GM18498 (cell line): ENCODE data around the gene MDM1.

Experiments
- ATAC-seq: cut with Tn5 transposase; IDR thresholded peaks from one replicate; pipeline ENCODE4 v1.9.1; 2021; ENCODE audit warnings: mild to moderate bottlenecking, moderate library complexity; ENCODE audit not compliant: unreplicated experiment

Gene MDM1, protein sequence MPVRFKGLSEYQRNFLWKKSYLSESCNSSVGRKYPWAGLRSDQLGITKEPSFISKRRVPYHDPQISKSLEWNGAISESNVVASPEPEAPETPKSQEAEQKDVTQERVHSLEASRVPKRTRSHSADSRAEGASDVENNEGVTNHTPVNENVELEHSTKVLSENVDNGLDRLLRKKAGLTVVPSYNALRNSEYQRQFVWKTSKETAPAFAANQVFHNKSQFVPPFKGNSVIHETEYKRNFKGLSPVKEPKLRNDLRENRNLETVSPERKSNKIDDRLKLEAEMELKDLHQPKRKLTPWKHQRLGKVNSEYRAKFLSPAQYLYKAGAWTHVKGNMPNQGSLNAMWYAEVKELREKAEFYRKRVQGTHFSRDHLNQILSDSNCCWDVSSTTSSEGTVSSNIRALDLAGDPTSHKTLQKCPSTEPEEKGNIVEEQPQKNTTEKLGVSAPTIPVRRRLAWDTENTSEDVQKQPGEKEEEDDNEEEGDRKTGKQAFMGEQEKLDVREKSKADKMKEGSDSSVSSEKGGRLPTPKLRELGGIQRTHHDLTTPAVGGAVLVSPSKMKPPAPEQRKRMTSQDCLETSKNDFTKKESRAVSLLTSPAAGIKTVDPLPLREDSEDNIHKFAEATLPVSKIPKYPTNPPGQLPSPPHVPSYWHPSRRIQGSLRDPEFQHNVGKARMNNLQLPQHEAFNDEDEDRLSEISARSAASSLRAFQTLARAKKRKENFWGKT

GRCh38 chr12:68331869-68332727, at the start of gene MDM1:
Gene MDM1, minus strand, starts transcription at chr12:68332362. Its CDS starts 117 bp downstream, at chr12:68332245.
- ATAC-seq = peak; percentile 99

DNA sequence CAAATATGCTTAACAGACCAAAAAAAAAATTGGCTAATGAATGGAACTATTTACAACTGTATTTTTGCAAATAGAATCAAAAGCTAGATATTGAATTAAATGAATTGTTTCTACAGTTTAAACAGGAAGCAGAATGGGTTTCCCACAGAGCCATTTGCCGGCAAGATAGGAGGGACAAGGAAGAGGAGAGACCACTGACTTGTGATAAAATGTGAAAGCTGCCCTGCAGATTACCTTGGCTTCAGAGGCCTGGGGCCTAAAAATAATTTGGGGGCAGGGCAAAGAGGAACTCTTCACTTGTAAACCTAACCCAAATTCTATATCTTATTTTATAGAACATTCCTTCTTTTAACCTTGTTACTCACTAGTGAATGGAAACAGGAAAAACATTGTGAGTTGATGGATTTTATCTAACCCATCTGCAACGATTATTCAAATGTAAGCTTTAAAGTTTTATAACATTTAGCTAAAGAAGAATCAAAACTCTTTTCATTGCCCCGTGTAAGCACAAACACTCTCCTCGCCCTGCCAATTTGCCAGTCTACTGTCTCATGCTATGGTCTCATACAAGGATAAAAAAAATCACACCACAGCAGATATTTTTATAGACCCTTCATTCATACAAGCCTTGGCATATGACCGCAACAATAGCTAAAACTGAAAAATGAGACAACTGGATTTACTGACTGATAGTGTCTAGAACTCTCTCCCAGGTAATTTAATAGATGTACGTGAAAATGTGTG, 49.5 kb upstream of the MDM1 start:
- ATAC-seq = no peak

- no peak for ATAC-seq
These were observed 46.9 kb upstream of the MDM1 start for GRCh38 chr12:68378872-68379606.

- ATAC-seq = no peak
These were observed 45.7 kb upstream of the MDM1 start for GRCh38 chr12:68377881-68378280.

- no peak for ATAC-seq
These were observed 44.7 kb upstream of the MDM1 start for GRCh38 chr12:68376901-68377300.

GRCh38 chr12:68375756-68376695, 43.9 kb upstream of the MDM1 start:
- ATAC-seq = no peak

DNA sequence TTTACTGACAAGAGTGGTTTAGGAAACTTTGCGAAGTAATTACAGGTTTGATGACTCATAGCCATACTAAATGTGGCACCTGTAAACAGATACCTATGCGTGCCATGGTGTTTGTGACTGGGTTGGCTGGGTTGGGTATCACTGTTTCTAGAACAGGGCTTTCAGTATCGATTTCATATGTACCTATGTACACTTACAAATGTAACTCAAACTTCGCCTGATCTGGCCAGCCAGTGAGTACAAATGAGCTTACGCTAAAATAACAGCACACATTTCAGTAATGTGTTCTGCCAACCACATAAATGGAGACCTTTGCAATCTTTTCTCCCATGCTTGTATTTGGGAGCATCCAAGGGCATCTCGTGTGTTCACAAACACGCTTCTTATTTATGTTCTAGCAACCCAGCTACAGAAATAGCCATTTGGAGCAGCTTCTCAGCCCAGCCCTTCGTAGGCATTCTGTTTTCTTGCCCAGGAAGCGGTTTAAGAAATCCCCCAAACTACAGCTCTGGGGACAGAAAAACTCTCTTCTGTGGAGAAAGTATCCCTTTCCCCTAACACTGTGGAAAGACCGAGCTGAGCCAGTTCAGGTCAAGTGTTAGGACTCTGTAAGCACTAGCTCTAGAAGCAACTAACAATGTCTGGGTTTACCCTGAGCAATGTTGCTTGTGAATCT, 42.3 kb upstream of the MDM1 start:
- ATAC-seq = peak; percentile 96

DNA sequence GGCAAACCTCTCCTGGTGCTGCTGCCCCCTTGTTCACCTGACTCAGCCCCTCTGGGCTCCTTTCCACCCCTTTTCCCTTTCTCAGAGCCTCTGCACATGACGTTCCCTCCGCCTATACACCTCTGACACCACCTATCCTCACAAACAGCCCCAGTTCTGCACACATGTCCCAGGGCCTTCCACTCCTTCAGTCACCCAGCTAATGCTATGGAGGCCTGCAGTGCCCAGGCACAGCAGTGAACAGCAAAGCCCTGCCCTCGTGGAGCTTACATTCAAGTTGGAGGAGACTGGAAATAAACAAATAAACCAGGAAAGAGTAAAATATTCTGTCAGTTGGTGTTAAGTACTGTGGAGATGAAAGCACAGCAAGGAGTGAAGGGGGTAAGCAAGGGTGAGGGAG, 38.5 kb upstream of the MDM1 start:
- ATAC-seq = no peak

DNA sequence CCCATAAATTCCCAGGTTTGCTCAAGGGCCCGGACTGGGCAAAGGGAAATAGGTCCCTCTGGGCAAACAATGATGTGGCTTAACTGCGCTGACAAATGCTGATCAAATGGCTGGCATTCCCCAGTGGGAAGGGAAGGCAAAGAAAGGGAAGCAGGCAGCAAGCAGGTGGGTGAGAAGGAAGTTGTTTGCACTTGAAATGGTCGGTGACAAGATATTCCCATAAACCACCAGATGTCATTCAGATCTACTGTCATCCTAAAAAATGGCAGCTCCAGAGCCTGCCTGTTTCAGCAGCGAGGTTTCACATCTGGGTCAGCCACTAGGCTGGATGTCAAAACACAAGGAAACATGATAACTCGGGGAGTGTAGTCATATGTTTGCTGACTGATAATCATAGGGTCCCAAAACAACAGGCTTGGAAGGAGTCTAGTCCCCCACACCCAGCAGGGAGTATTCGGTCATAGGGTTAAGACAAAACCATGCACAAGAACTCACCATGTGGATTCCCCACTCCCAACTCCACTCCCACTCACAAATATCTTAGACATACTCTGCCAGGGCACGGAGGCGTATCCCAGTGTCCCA, 37.9 kb upstream of the MDM1 start:
- no peak for ATAC-seq

GRCh38 chr12:68368327-68368726, 36.2 kb upstream of the MDM1 start:
- ATAC-seq = no peak

DNA sequence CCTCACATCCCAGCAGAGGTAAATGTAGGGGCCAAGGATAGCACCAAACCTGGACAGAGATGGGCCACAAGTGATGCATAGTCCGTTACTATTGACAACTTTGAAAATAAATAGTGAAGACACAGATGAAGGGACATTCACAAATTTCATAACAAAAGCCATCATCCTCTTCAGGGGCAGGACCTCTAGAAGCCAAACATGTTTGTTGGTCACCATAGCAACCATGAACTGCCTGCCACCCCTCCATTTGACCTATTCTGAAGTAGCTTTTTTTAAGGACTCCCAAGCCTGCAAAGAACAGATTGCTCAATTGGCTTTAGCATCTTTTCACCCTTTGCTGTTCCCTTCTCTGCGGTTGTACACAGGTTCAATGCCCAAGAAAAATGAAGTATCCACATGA, 35.7 kb upstream of the MDM1 start:
- ATAC-seq = no peak

DNA sequence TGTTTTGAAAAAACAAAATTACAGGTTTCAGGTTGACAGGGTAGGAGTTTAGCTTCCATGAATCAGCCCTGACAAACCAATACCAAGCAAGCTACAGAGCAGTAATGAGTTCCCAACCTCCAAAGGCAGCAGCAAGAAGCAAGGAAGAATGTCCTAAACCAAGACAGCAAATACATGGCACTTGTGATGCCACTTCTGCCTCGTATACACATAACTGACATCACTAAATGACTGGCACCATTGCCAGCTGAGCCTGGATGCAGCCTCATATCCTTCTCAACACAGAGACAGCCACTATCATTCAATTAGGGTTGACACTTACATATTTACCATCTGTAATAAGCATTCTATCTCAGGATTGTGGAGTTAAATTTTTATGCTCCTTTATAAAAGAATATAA, 35.0 kb upstream of the MDM1 start:
- ATAC-seq = no peak

DNA sequence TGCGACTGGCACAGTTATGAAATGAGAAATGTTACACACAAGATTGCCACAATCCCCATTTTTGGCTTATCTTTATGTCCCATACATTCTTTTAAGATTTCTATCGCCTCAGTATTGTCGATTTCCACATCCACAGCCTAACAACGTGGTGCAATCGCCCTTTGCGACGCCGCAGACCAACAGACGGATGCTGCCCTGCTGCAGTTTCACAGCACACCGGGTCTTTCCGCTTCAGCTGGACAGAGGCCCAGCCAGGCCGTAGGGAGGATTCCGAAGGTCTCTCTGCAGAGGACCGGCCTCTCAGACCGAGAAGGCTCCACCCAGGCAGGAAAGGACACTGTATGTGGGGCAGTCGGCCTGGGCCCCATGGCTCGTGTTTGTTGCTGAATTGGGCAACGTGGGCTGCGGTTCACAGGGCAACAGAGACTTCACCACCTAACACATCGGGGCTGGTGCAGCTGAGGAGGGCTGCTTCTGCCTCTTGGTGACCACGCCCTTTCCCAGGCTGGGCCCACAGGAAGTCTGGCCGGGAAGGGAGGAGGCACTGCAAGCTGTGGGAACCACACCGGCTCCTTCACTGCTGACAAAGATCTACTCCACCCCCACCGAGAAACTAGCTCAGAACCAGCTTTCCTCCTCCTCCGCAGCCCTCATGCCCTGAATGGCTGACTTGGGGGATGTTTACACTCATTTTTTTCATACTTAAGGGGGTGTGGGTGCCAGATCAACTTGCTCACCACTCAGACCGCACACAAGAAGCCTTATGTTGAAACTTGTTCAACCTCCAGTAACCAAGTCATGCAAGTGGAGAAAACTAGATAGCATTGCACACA, 32.9 kb upstream of the MDM1 start:
- peak; percentile 86 for ATAC-seq

- no peak for ATAC-seq
These were observed 32.2 kb upstream of the MDM1 start for GRCh38 chr12:68364328-68364727.

GRCh38 chr12:68361953-68362352, 29.8 kb upstream of the MDM1 start:
- no peak for ATAC-seq

DNA sequence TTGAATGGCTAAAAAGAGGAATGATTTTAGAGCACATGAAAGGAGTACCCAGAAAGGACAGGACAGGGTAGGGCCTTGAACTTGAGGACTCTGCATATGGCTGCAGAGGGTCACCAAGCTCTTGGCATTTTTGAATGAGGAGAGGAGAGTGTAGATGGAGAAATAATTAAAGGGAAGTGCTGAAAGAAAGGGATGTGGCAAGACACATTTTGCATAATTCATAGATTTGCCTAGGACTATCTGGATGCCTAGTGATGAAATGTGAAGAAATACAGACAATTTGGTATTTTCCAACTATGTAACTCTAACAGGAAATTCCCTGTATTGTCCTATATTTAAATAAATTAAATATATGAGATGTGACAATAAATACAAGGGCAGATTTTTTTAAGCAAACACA, 27.5 kb upstream of the MDM1 start:
- peak; percentile 12 for ATAC-seq
